ENCODE data around the gene POU2F1.
"Not testable (repeated sequence)": the region's sequence is repeated elsewhere in the genome, so short reads cannot be mapped to it uniquely, and the experiment has no call there.

Gene POU2F1

DNA sequence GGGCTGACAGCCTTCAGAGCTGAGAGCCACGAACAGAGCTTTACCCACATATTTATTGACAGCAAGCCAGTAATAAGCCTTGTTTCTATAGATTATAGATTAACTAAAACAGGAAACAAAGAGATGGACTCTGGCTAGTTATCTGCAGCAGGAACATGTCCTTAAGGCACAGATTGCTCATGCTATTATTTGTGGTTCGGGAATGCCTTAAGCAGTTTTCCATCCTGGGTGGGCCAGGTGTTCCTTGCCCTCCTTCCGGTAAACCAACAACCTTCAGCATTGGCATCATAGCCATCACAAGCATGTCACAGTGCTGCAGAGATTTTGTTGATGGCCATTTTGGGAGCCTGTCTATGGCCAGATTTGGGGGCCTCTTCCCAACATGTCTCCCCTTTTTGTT is 96.8 kb downstream of the POU2F1 start:
- TF ChIP-seq, protein P1, sequence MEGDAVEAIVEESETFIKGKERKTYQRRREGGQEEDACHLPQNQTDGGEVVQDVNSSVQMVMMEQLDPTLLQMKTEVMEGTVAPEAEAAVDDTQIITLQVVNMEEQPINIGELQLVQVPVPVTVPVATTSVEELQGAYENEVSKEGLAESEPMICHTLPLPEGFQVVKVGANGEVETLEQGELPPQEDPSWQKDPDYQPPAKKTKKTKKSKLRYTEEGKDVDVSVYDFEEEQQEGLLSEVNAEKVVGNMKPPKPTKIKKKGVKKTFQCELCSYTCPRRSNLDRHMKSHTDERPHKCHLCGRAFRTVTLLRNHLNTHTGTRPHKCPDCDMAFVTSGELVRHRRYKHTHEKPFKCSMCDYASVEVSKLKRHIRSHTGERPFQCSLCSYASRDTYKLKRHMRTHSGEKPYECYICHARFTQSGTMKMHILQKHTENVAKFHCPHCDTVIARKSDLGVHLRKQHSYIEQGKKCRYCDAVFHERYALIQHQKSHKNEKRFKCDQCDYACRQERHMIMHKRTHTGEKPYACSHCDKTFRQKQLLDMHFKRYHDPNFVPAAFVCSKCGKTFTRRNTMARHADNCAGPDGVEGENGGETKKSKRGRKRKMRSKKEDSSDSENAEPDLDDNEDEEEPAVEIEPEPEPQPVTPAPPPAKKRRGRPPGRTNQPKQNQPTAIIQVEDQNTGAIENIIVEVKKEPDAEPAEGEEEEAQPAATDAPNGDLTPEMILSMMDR (IDR thresholded peaks at IDR 0.05; ENCODE audit: low read depth, low read length): no peak
- DNase-seq (ENCODE audit: extremely low read depth, low read depth): no peak

DNA sequence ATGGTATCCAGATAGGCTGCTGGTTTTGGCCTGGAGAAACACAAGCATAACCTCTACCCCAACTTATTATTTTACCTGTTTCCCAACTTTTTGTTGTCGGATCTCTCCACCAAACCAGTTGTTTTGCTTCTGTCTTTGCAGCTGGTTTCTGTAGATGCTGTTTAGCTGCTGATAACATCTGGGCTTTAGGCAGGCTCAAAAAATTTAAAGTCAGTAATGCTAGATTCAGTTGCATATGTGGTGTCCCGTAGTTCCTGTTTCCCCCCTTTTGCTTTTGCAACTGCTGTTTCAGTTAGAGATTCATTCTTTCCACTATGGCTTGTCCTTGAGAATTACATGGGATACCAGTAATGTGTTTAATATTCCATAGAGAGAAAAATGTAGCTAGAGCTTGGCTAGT is 98.5 kb downstream of the POU2F1 start:
- DNase-seq (ENCODE audit: extremely low read depth, low read depth): not testable (repeated sequence)

DNA sequence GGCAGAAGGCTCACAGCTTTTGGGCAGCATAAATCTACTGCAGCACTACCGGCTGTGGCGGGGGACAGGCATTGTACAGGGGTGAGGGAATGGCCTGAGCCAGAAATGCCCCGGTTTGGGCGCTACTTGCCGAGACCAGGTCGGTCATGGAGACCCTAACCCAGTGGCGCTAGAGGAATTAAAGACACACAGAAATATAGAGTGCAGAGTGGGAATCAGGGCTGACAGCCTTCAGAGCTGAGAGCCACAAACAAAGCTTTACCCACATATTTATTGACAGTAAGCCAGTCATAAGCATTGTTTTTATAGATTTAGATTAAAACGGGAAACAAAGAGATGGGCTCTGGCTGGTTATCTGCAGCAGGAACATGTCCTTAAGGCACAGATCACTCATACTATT is 101.8 kb downstream of the POU2F1 start:
- TF ChIP-seq, protein P1 (IDR thresholded peaks at IDR 0.05; ENCODE audit: low read depth, low read length): no peak
- no peak for DNase-seq (ENCODE audit: extremely low read depth, low read depth)

DNA sequence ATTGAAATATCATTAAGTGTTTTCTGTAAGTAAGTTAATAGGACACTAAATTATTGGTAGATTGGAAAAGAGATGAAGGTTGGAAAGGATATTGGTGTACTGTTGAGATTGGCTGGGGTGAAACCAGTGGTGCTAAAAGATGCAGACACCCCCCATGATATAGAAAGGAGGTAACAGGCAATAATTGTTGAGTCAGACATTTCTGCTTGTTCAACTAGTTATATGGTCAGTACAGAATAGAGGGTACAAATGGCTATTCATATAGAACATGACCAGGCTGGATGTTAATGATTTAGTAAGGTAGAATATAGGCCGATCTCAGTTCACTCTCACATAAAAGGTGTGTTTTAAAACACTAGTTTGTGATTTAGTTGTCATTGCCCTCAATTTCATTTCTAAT is 104.5 kb downstream of the POU2F1 start:
- TF ChIP-seq, protein P1 (IDR thresholded peaks at IDR 0.05; ENCODE audit: low read depth, low read length): no peak
- no peak for DNase-seq (ENCODE audit: extremely low read depth, low read depth)

DNA sequence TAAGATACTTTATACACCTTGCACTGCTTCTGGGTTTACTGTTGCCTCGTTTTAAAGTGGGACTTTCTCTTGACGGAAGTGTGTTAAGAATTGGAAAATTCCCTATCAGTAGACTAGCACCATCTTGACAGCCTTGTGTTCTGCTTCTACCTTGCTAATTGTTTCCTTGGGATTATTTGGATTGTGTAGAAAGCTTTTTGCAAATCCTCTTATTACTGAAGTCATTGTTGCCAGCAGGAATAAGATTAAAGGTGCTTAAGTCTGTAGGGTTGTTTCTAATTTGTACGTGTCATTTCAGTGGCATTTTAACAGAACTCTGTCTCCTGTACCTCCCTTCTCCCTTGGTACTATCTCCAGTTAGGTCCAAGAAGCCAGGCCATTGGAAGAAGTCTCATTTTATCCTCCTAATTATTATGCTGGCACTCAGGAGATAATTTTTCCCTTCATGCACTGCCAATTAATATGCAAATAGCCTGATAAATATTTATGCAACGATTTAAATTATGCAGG is 107.7 kb downstream of the POU2F1 start:
- TF ChIP-seq, protein P1 (IDR thresholded peaks at IDR 0.05; ENCODE audit: low read depth, low read length): no peak
- no peak for DNase-seq (ENCODE audit: extremely low read depth, low read depth)

DNA sequence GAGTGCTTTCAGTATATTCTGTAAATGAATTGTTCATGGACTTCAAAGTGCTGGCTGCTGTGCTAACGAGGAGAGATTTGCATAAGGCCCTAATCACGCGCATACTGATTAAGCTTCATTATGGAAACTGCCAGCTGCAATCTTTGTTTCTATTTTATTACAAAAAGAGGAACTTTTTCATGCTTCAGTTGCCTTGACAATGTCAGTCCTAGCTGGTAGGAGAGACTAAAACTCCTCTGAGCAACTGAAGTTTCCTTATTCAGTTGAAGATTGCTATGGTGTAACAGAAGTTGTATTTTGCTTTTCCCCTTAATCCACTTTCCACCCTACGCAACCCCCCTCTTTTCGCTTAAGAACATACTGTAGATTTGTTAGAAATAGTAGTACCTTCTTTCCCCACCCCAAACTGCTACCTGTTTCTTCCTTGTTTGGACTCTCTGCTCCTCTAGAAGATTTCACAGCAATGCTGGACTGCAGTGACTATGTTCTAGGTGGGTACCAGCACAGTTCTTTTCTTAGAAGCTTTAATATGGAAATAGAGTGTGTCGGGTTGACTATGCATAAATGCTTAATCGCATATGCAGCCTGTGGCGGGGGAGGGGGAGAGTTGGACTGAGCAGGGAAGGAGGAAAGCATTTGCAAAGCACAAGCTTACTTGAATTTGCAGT is 108.3 kb downstream of the POU2F1 start:
- DNase-seq (ENCODE audit: extremely low read depth, low read depth): no peak

DNA sequence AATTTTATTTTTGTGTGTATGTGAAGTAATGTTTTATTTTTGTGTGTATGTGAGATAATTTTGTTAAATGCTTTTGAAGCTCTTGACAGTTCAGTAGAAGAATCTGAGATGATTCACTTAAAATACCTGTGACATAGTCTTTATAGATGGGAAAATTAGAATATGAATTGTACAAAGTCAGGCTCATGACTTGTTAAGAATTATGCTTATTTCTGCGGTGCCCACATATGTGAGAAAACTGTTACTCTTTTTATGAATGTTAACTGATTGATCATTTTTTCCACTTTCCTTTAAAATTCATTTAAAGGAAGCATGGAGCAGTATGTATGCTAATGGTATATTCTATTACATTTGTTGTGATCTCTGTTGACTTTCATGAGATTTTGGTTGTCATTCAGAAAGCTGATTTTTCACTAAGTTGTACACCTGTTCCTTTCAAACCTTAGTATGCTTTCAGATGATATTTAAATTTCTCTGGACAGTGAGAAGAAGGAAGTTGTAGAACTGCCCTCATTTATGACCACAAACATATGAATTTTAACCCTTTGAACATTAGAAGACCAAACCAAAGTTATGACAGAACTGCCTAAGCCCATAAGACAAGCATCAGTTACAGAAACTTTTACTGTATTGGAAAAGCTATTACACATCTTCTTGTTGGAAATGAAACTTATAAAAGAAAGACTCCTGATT is 110.1 kb downstream of the POU2F1 start:
- no peak for DNase-seq (ENCODE audit: extremely low read depth, low read depth)
- TF ChIP-seq, protein P1 (IDR thresholded peaks at IDR 0.05; ENCODE audit: low read depth, low read length): no peak

More for the DNA sequence above, 108.3 kb downstream of the POU2F1 start:
- TF ChIP-seq, protein P1 (IDR thresholded peaks at IDR 0.05; ENCODE audit: low read depth, low read length): no peak
